MM.1S (cell line): ENCODE data around the gene AKAP13.

Experiments
- CTCF ChIP-seq: fragments of 300-600 bp; sonication (generic); IDR thresholded peaks from 2 replicates; pipeline ENCODE4 v1.5.1; 2016; ENCODE audit warnings: antibody characterized with exemption, low read length, mixed read lengths
- EZH2 ChIP-seq: fragments of 300-600 bp; sonication (generic); optimal IDR thresholded peaks from 2 replicates; pipeline ENCODE3; 2017; ENCODE audit warnings: low read depth, mild to moderate bottlenecking, antibody characterized with exemption, low read length, mixed read lengths
- EZH2phosphoT487 ChIP-seq: fragments of 300-600 bp; sonication (generic); IDR thresholded peaks from 2 replicates; pipeline ENCODE4 v1.6.1; 2018; ENCODE audit warnings: antibody characterized with exemption, low read length

GRCh38 chr15:85789496-85789875, 409.1 kb downstream of the AKAP13 start:
- TF ChIP-seq EZH2 (no peak), CTCF (no peak), EZH2phosphoT487 (no peak)
